Stimulated activated CD8-positive, alpha-beta memory T cell treated with anti-CD3 and anti-CD28 coated beads, Interleukin-12 subunit alpha, Interleukin-12 subunit beta, amount 100 ng/mL, for 4 hours (primary cell): Measurements from ENCODE around the gene MACROD2.

Experiments
- DNase-seq: peaks from one replicate; pipeline ENCODE4 v3.0.0-alpha.2; 2020; ENCODE audit warnings: low read depth

MACROD2 gene

DNA sequence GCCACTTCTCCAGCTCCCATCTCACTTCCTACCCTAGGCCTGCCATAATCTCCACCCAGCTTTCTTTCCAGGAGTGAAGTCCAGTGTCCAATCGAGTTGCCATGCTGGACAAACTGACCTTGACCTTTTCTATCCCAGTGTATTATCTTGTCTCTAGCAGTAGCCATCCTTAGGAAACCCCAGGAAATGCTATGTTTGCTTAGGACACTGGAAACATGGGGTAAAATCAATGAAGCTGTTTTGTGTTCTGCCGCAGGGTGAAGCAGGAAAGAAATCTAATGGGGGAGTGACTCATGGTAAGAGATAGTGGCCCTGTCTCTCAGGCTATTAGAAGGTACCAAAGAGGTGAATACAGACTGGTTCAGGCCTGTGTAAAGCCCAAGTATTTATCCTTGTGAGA is 1452.2 kb downstream of the MACROD2 start:
- no peak for DNase-seq

DNA sequence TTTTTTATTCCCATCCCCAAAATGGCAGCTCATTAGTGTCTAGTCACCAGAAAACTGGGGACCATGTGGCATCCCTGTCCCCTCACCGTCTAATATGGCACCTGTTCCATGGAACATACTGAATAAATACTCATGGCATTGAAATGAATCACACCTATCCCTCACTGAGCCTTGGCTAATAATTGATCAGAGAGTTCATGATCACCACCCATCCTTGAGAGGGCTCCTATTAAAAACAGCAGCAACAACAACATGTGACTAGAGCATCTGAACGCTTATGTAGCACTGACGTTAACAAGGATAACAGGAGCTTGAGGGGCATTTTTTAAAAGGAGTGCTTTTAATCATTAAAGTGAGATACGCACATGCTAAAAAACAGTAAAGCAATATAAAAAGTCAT is 1453.7 kb downstream of the MACROD2 start:
- no peak for DNase-seq

- DNase-seq, result no peak
Measured at GRCh38 chr20:15451241-15451640, 1455.9 kb downstream of the MACROD2 start.

DNA sequence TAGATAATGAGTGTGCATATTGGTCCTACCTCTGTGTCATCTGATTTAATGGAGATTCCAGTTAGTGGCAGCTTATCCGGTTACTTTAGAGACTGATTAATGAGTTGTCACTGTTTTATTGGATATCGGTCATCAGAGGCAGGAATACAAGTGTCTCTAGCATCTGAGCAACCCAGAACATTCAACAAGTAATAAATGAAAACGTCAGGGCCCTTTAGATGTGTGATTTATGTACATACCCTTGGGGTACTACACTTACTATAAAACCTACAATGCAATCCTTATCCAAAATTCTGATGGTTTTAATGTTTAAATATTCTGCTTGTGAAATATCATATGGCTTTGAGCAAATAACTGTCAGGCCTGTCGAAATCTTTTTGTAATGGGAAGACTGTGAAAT is 1460.0 kb downstream of the MACROD2 start:
- no peak for DNase-seq

GRCh38 chr20:15461938-15462337 is 1466.6 kb downstream of the MACROD2 start:
- DNase-seq, result no peak

- DNase-seq, result no peak
Measured at GRCh38 chr20:15475483-15475882, 1480.2 kb downstream of the MACROD2 start.

DNA sequence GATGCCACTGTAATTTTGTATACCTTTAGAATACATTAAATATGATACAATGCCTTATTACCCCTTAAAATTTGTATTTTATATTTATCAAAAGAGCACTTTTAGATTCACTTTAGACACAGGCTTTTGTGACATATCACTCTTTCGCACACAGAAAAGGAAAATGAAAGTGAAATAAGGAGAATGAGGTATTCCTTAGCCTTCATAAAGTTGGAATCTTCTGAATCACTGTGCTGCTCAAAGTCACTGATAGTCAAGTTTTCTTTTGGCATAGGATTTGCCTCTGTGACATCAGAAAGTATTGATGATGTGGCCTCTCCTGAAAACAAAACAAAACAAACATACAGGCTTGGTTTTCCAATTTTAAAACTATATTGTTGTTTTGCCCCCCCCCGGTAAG is 1480.9 kb downstream of the MACROD2 start:
- DNase-seq, result no peak

- no peak for DNase-seq
Measured at GRCh38 chr20:15476781-15477180, 1481.5 kb downstream of the MACROD2 start.

- DNase-seq, result no peak
Measured at GRCh38 chr20:15482525-15482924, 1487.2 kb downstream of the MACROD2 start.

- no peak for DNase-seq
Measured at GRCh38 chr20:15485519-15485918, 1490.2 kb downstream of the MACROD2 start.

DNA sequence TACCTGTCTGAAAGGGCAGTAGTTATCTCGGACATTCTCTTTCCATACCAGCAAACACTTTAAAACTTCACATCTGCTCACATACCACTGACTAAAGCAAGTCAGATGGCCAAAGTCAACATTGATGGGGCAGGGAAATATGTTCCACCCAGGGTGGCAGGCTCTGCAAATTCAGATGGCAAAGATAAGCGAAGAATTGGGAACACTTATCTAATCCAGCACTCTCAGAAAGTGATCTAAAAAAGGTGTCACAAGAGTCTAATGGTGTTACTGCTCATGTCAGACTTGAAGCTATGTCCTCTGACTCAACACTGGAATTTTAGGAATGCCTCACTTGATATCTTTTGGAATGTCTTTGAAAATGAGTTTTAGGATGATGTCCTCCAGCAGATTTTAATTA is 1491.7 kb downstream of the MACROD2 start:
- no peak for DNase-seq

GRCh38 chr20:15487682-15488081 is 1492.4 kb downstream of the MACROD2 start:
- no peak for DNase-seq

- no peak for DNase-seq
Measured at GRCh38 chr20:15491575-15491974, 1496.3 kb downstream of the MACROD2 start.

DNA sequence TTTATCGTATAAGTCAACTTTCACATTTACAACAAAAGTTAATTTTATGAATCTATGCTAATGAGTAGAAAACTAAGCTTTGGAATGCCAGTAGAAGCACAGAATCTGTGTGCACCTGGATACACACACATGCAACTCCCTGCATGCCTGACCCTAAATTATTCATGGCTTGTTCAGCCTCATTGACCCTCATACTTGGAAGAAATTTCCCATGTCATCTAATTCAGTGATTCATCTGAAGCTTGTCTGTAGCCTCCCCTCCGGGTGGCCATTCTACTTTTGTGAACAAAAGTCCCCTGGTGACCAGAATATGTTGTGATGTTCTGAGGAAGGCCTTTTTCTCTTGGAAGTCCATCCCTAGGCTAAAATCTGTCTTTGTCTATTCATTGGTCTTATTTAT is 1499.5 kb downstream of the MACROD2 start:
- no peak for DNase-seq

DNA sequence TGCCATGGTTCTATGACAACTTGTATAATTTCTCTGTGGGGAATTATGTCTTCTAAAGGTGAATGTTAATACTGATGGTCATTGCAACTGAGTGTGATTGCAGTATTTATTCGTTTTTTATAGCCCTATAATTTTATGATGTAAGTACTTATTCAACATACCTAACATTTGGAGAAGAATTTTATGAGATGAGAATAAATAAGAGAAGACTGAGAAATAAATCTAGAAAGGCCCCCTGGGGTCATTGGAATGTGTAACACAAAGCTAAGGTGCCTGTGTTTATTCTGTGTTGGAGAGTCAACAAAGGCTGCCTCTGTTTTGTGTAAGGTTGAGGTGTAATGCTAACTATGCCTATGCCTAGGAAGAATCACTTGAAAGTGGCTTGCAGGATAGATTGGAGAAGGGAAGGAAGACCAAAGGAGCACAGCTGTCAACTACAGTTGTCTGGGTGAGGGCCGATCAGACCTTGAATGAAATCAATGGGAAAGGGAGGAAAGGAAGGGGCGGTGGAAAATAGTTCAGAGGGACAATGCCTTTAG is 1501.3 kb downstream of the MACROD2 start:
- DNase-seq, result no peak

GRCh38 chr20:15498926-15499325 is 1503.6 kb downstream of the MACROD2 start:
- no peak for DNase-seq

- no peak for DNase-seq
Measured at GRCh38 chr20:15506311-15506710, 1511.0 kb downstream of the MACROD2 start.

- no peak for DNase-seq
Measured at GRCh38 chr20:15507151-15507550, 1511.8 kb downstream of the MACROD2 start.

DNA sequence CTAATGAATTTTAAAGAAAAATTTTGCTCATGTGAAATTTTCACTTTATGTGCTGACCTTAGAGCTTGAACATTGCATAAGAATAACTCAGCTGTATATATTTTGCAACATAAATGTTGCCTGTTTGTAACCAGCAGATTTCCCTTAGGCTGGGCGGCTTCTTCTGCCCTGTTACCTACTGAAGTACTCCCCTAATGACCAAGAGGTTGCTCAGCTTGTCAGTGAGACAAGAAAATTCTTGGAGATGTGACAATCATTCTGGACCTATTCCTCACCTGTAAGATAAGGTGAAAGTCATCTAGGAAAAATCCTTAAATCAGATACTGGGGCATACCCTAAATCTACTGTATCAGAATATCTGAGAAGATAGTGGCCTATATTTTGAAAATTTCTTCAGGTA is 1516.2 kb downstream of the MACROD2 start:
- no peak for DNase-seq

DNA sequence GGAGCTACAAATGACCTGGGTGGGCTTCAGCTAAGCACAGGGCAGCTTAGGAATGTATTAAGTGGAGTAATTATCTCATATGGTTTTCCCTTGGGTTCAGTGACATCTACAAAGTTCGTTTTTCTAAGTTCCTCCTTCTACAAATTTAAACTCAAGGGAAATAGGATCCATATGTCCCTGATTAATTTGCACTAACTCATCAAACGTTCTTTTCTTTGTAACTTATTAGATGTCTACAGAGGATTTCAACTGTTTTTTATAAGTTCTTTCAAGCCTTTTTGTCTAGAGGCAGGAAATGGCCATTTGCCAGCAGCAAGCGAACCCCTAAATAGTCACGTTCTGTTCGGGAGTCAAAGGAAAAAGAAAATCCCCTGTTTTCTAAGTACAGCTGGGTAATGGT is 1517.6 kb downstream of the MACROD2 start:
- DNase-seq, result no peak

GRCh38 chr20:15515691-15516090 is 1520.4 kb downstream of the MACROD2 start:
- no peak for DNase-seq

DNA sequence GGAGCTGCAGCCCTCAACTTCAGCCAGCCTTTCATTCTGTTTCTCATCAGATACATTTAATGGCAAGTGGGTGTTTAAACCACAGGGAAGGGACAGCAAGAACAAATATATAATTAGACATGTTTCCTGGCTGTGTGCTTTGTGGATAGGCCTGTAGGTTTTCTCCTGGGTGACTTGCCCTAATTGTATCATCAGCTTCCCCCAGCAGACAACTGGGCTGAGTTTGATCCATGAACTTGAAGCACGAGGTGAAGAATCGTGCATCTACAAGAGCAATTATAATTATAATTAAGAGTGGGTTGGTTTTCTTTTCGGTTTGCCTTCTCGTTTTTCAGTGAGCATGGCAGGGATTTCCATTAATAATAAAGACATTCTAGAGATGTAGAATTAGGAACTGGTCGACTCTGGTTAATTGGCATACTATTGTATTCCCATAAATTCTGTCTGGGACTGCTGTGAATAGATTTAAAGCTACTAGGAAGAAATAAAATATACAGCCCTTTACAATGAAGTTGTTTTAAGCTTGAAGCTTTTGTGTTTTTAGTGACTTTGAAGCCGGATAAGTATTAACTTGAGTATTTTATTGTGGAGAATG is 1525.7 kb downstream of the MACROD2 start:
- no peak for DNase-seq

DNA sequence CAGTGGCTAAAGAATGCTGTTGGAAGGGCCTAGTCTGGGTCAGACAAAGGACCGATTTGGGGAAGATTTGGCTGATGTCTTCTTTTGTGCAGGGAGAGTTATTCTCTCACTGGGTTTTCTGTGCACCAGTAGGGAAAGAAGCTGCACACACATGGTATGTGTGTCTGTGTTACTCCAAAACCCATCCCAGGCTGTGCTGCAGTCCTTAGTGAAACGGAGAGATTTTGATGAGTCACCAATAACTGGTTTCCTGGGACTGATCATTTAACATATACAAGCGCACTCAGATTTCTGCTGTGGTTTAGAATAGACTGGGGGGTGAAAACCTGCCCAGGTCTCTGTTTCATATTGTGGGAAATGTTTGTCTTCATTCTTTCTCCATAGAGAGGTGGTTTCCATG is 1528.1 kb downstream of the MACROD2 start:
- DNase-seq, result no peak

GRCh38 chr20:15528391-15529111 is 1533.2 kb downstream of the MACROD2 start:
- DNase-seq, result no peak
